Endodermal cell (in vitro differentiated cells): ENCODE data around the gene CALHM6. TPM values are rescaled to one million over a fixed set of nuclear protein-coding genes. Genes with fewer than 3 reads are reported as not detected.

Source experiments
- DNase-seq: peaks from one replicate; pipeline ENCODE4 v3.0.0-alpha.2; 2017
- H3K27ac ChIP-seq: 2 replicates; pipeline ENCODE4 v1.5.1; 2013; ENCODE audit warnings: mild to moderate bottlenecking, low read depth, low read length, moderate library complexity
- H3K27me3 ChIP-seq: 2 replicates; pipeline ENCODE4 v1.6.1; 2013; ENCODE audit warnings: mild to moderate bottlenecking, low read length, moderate library complexity; ENCODE audit not compliant: insufficient read depth, control insufficient read depth, poor library complexity, severe bottlenecking
- H3K36me3 ChIP-seq: 2 replicates; pipeline ENCODE4 v1.7.0; 2013; ENCODE audit warnings: mild to moderate bottlenecking, low read length, moderate library complexity; ENCODE audit not compliant: control insufficient read depth, insufficient read depth
- H3K4me1 ChIP-seq: one replicate; pipeline ENCODE4 v1.7.0; 2013; ENCODE audit warnings: low read length; ENCODE audit not compliant: control insufficient read depth, insufficient read depth
- H3K4me3 ChIP-seq: 2 replicates; pipeline ENCODE4 v1.5.1; 2013; ENCODE audit warnings: mild to moderate bottlenecking, low read length, moderate library complexity
- H3K9ac ChIP-seq: 2 replicates; pipeline ENCODE4 v1.6.1; 2013; ENCODE audit warnings: mild to moderate bottlenecking, low read length, moderate library complexity; ENCODE audit not compliant: poor library complexity, severe bottlenecking; ENCODE audit errors: extremely low read depth
- H3K9me3 ChIP-seq: 2 replicates; pipeline ENCODE4 v1.6.1; 2013; ENCODE audit warnings: mild to moderate bottlenecking, low read length, moderate library complexity; ENCODE audit not compliant: control insufficient read depth
- H3K27ac Mint-ChIP-seq: 2 replicates; pipeline ENCODE4 v1.8.0; 2020; ENCODE audit warnings: mixed read lengths
- H3K27me3 Mint-ChIP-seq: 2 replicates; pipeline ENCODE4 v1.8.0; 2021; ENCODE audit warnings: mild to moderate bottlenecking, mixed read lengths; ENCODE audit not compliant: insufficient read depth
- H3K36me3 Mint-ChIP-seq: 2 replicates; pipeline ENCODE4 v1.8.0; 2020; ENCODE audit warnings: low read depth, mixed read lengths
- H3K4me1 Mint-ChIP-seq: 2 replicates; pipeline ENCODE4 v1.8.0; 2020; ENCODE audit warnings: mixed read lengths
- H3K4me3 Mint-ChIP-seq: 2 replicates; pipeline ENCODE4 v1.8.0; 2020; ENCODE audit warnings: mild to moderate bottlenecking, moderate library complexity, mixed read lengths
- H3K9me3 Mint-ChIP-seq: 2 replicates; pipeline ENCODE4 v1.8.0; 2020; ENCODE audit warnings: mild to moderate bottlenecking, mixed read lengths
- CTCF ChIP-seq: fragments of 200-600 bp; sonication (generic); conservative IDR thresholded peaks from 2 replicates; pipeline ENCODE4 v1.5.0; 2021; ENCODE audit warnings: antibody characterized with exemption, mild to moderate bottlenecking
- WGBS, 2 experiments: methylation state at CpG; one replicate each; pipeline versions ENCODE4 v1.1.5 to v1.1.7; 2013; ENCODE audit warnings: missing lambda C conversion rate in 2 of 2, mixed read lengths in 1 of 2; ENCODE audit not compliant: insufficient coverage in 1 of 2, insufficient read length in 1 of 2; 5-methylcytosine and 5-hydroxymethylcytosine counted together
- total RNA-seq, 2 donors: library from RNA; stranded (reverse); fragmentation: NEBNext Ultra II Directional in 1 of 2; extraction: Animal tissue kit (Norgen Biotek cat#: 25700) in 1 of 2; gene quantifications; 2 replicates in 1 of 2; 3 replicates in 1 of 2; pipeline ENCODE4 v1.2.1, GENCODE V29; 2021

The CALHM6 gene
- total RNA-seq, 2 donors from 2014 or later, result 0.95 TPM; not detected in 1

GRCh38 chr6:116465246-116465645, 4.1 kb downstream of the CALHM6 start:
- no peak for DNase-seq
- Mint-ChIP-seq H3K4me1 (peaks cover 9% of the 10 kb centered on the region), H3K9me3 (no peaks in the 10 kb centered on the region), H3K27me3 (peaks cover 36% of the 10 kb centered on the region), H3K4me3 (no peak overlapping the region), H3K36me3 (no peaks in the 10 kb centered on the region), H3K27ac (no peak overlapping the region)
- H3K9ac ChIP-seq, result no peak overlapping the region
- no peaks in the 10 kb centered on the region for H3K36me3 ChIP-seq
- WGBS, 2 experiments, result 89 to 92% methylated on average over 4 to 5 of the region's 5 CpGs
- H3K27me3 ChIP-seq, result peaks cover 38% of the 10 kb centered on the region
- H3K9me3 ChIP-seq, result no peaks in the 10 kb centered on the region
- no peak overlapping the region for H3K27ac ChIP-seq
- no peak overlapping the region for H3K4me3 ChIP-seq
- H3K4me1 ChIP-seq, result no peaks in the 10 kb centered on the region
- no peak for TF ChIP-seq CTCF

- no peak overlapping the region for H3K27ac Mint-ChIP-seq
- Histone ChIP-seq H3K4me3 (no peak overlapping the region), H3K27me3 (peaks cover 19% of the 10 kb centered on the region), H3K36me3 (no peaks in the 10 kb centered on the region), H3K9ac (no peak overlapping the region), H3K9me3 (no peaks in the 10 kb centered on the region), H3K4me1 (no peaks in the 10 kb centered on the region), H3K27ac (no peak overlapping the region)
- H3K36me3 Mint-ChIP-seq, result no peaks in the 10 kb centered on the region
- H3K4me3 Mint-ChIP-seq, result no peak overlapping the region
- H3K9me3 Mint-ChIP-seq, result no peaks in the 10 kb centered on the region
- DNase-seq, result no peak
- peaks cover 9% of the 10 kb centered on the region for H3K4me1 Mint-ChIP-seq
- 100% methylated on average over 1 of the region's 1 CpG; no CpG with 5 or more reads in 1 of the 2 experiments for WGBS, 2 experiments
- H3K27me3 Mint-ChIP-seq, result peaks cover 19% of the 10 kb centered on the region
- TF ChIP-seq CTCF, result no peak
Observed at GRCh38 chr6:116467096-116467495, 5.9 kb downstream of the CALHM6 start.

- H3K36me3 ChIP-seq, result no peaks in the 10 kb centered on the region
- Mint-ChIP-seq H3K4me1 (peaks cover 9% of the 10 kb centered on the region), H3K4me3 (no peak overlapping the region), H3K27me3 (peaks cover 16% of the 10 kb centered on the region), H3K36me3 (no peaks in the 10 kb centered on the region), H3K27ac (no peak overlapping the region), H3K9me3 (no peaks in the 10 kb centered on the region)
- no peak overlapping the region for H3K9ac ChIP-seq
- H3K27me3 ChIP-seq, result peaks cover 15% of the 10 kb centered on the region
- no peaks in the 10 kb centered on the region for H3K9me3 ChIP-seq
- H3K27ac ChIP-seq, result no peak overlapping the region
- H3K4me1 ChIP-seq, result no peaks in the 10 kb centered on the region
- H3K4me3 ChIP-seq, result no peak overlapping the region
- no peak for TF ChIP-seq CTCF
- DNase-seq, result no peak
Observed at GRCh38 chr6:116467514-116467913, 6.3 kb downstream of the CALHM6 start.
